ENCODE measurements around the gene MARCHF2.

Gene MARCHF2

DNA sequence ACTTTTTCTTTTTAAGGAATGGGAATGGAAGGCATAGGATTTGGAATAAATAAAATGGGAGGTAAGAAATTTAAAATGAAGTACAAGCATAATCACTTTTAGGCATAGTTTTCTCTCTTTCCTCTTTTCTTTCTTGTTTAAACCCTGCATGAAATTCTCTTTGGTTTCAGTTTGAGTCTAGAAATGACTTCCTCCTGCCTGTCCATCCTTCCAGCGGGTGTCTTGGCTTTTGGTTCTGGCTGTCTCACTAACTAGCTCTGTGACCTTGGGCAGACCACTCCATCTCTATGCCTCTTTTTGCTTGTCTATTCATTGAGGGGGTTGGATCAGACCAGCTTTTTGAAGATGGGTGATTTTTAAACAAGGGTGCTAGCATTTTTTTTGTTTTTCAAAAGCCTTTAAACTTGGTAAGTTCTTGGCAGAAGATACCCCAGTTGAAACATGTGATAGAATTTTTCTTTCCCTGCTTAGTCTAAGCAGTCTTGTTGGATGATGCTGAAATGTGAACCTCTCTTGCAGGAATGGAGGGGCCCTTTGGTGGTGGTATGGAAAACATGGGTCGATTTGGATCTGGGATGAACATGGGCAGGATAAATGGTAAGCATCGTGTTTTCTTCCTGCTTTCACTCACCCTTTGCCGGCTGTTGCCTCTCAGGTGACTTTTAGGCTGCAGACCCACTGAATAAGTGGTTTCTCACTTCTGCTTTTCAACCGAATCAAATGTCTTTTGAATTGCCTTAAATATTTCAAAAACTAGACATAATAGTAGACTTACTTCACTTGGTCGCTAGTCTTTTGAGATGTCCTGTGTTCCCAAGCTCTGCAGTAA lies 60.8 kb downstream of the MARCHF2 start:
- in situ Hi-C loops (cut with MboI; ENCODE audit: low sequenced_read_pairs): no loop called here

DNA sequence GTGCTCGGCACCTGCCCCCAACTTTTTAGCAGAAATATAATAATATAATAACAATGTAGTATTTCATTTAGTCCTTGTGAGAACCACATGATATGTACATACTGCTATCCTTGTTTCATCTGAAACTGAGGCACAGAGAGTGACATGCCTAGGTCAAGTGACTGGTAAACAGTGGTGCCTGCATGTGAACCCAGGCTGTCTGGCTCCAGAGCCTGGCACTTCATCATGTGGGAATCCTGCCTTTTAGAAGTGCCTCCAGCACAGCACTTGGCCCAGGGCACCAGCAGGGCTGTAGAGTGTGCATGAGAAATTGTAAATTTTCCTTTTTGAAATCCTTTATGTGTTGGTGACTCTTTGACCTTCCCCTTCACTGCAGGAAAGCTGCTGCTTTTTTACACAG lies 61.9 kb downstream of the MARCHF2 start:
- in situ Hi-C loops (cut with MboI; ENCODE audit: low sequenced_read_pairs): no loop called here

DNA sequence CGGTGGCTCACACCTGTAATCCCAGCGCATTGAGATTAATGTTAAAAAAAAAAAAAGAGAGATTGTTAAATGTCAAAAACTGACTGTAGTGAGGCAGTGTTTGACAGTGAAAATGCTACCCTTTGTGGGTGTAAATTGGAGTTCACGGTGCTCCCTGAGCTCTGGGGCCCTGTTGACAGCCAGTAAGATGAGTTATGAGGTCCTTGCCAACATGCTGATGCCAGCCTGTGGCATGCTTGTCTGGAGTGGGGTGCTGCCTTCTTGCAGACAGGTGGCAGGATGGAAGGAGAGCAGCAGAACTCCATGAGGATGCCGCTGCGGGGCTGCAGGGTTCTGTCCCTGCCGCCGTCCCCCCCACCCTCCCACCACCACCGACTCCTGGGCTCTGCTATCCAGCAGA lies 63.4 kb downstream of the MARCHF2 start:
- in situ Hi-C loops (cut with MboI; ENCODE audit: low sequenced_read_pairs): no loop called here

DNA sequence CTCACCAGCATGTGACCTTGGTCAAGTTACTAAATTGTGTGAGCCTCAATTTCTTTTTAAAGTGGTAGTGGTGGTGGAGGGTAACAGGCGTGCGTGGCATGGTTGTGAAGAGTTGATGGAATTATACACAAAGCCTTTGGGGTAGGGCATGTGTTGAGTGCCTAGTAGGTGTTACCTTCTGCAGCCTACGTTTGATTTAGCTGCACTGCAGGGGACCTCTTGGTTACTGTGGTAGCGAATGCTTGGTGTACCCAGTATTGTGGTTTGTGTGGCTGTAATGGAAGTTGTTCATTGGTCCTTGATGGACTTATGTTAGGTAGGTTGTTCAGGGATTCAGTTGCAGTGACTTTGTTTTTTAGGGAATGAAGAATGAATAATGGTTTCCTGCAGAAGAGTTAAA lies 64.8 kb downstream of the MARCHF2 start:
- in situ Hi-C loops (cut with MboI; ENCODE audit: low sequenced_read_pairs): no loop called here

DNA sequence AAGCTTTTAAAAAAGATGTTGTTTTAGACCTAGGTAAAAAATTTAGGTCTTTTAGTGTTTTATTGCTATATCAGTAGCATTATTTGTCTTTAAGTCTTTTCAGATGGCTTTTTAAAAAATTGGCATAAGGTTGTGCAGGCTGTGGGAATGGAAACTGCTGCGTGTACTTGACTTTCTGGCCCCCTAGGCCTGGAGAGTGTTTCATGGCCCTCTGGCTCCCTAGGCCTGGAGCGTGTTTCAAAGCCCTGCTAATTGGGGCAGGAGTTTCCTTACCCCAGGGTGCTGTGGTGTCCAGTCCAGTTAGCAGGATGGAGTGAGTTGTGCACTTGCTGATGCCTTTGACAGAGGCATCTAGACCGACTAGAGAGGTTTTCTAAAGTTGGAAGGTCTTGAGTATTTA lies 65.5 kb downstream of the MARCHF2 start:
- in situ Hi-C loops (cut with MboI; ENCODE audit: low sequenced_read_pairs): no loop called here

DNA sequence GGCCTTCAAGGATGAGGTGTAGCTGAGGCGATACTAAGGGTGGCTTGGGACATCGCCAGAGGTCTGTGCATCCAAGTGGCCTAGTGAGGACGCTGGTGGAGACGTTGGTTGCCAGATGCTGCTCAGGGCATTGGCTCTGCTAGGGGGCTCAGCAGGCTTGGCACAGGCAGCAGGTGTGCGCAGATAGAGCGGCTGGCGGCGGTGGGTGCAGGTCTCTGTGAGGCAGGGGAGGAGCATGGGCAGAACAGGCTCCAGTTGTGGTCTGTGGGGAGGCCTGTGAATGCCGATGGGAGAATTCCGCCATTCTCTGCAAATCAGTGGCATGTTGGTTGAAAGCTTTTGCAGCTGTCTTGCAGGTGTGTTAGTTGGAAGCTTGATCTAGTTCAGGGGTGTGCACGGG lies 68.1 kb downstream of the MARCHF2 start:
- in situ Hi-C loops (cut with MboI; ENCODE audit: low sequenced_read_pairs): no loop called here

DNA sequence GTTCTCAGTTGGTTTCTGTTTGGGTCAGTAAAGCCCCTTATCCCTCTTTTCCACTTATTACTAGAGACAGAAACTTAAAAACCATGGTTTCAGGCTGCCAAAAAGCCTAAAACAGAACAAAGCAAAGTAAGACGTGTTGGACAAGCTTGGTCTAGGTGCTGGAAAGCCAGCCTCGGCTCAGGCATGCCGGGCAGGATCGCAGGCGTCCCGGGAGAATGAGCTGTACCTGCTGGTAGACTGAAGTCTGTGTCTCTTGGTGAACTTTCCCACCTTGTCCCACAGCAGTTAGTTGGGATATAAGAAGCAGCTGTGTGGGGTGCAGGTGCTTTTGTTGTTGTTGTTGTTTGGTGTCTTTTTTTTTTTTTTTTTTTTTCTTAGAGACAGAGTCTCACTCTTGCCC lies 68.5 kb downstream of the MARCHF2 start:
- in situ Hi-C loops (cut with MboI; ENCODE audit: low sequenced_read_pairs): no loop called here

DNA sequence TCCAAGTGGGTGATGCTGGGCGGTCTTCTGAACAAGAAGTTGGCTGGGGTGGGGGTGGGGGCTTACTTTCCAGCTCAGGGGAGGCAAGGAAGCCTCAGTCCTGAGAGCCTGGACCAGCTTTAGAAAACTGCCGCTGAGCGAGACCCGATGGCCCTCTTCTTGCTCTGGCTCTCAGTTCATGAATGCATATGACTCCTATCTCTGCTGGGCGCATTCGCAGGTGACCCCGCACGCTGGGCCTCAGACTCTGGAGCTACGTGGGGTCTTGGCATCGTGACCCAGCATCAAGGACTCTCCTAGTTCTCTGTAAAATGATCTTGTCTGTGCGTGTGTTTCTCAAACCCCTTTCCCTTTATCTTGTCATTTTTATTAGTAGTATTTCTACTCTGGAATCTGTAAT lies 69.6 kb downstream of the MARCHF2 start:
- in situ Hi-C loops (cut with MboI; ENCODE audit: low sequenced_read_pairs): no loop called here

DNA sequence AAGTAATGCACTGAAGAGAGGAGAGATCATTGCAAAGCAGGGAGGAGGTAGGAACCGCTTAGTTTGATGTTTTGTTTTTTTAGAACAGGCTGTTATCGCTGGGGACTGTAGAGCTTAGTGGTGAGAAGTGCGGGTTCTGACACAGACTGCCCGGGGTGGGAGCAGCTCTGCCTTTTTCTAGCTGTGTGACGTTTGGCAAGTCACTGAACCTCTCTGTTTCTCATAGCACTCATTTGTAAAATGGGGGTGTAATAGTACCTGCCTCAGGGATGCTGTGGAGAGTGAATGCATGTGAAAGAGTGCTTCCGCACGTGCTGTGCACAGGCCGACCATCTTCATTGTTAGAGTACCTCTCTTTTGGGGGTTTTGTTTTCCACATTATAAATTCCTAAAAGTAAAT lies 70.1 kb downstream of the MARCHF2 start:
- in situ Hi-C loops (cut with MboI; ENCODE audit: low sequenced_read_pairs): no loop called here

DNA sequence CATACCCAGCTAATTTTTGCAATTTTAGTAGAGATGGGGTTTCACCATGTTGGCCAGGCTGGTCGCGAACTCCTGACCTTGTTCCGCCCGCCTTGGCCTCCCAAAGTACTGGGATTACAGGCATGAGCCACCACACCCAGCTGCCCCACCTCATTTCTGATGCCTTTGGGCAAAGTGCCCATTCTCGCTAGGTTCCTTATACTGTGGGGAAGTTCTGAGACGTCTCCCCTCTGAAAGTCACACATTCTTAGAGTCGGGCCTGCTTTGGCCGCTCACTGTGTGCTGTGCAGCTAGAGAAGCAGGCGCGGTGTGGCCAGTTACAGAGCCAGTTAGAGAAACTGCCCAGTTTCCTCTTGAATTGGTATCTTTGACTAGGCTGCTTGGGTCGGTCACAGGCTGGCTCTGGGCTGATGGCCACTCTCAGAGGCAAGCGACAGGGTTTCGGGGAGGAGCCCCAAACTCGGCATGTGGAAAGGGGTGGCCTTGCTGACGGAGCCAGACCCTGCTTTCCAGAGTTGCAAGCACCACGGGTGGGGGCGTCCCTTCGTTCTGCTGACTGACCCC lies 71.3 kb downstream of the MARCHF2 start:
- in situ Hi-C loops (cut with MboI; ENCODE audit: low sequenced_read_pairs): no loop called here

DNA sequence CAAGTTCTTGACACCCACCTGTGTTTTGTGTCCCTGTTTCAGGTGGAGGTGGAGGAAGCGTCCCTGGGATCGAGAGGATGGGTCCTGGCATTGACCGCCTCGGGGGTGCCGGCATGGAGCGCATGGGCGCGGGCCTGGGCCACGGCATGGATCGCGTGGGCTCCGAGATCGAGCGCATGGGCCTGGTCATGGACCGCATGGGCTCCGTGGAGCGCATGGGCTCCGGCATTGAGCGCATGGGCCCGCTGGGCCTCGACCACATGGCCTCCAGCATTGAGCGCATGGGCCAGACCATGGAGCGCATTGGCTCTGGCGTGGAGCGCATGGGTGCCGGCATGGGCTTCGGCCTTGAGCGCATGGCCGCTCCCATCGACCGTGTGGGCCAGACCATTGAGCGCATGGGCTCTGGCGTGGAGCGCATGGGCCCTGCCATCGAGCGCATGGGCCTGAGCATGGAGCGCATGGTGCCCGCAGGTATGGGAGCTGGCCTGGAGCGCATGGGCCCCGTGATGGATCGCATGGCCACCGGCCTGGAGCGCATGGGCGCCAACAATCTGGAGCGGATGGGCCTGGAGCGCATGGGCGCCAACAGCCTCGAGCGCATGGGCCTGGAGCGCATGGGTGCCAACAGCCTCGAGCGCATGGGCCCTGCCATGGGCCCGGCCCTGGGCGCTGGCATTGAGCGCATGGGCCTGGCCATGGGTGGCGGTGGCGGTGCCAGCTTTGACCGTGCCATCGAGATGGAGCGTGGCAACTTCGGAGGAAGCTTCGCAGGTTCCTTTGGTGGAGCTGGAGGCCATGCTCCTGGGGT lies 72.7 kb downstream of the MARCHF2 start:
- in situ Hi-C loops (cut with MboI; ENCODE audit: low sequenced_read_pairs): no loop called here

DNA sequence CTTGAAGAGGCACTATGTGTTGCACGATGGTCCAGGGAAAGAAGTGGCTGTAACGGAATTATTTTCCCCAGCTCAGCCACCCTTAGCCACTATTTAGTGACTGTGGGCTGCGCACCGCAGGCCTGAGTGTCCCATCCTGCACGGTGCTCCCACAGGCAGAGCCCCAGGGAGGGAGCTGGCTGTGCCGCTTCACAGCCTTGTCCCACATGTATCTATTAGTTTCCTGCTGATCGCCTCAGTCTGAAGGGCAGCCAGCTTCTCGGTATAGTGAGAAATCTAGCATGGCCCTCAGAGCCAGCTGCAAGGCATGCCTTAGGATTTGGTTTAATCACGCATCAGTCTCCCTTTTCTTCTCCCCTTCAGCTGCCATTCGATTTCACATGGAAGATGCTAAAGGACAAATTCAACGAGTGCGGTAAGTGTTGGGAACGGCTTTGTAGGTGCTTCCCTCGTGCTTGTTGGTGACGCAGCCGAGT lies 73.6 kb downstream of the MARCHF2 start:
- in situ Hi-C loops (cut with MboI; ENCODE audit: low sequenced_read_pairs): no loop called here

DNA sequence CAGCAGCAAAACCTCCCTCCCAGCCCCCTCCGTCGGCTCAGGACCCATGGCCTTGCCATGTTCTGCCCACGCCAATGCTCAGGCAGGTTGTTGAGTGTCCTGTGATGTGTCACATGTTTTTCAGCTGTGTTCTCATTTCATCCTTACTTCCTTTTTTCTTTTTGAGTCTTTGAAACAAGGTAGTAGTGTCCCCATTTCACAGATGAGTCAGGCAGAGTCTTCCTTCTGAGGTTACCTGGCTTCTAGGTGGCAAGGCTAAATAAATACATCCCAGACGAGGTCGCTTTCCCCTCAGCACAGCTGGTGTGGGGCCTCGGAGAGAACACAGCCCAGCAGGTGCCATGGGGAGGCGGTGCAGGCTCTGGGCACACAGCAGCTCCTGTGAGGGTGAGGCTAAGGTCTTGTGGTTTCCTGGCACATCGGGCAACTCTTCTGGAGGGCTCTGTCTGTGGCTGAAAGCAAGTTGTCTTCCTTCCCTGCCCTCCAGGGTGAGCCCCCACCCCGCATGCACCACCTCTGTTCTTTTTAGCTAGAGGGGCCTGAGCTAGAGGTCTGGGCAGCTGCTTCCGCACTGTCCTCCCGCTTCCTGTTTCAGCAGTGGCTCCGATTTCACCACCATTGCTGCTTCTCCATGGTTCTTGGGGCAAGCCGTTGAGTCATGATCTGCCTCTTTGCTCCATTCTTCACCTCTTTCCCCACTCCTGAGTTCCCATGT lies 74.2 kb downstream of the MARCHF2 start:
- in situ Hi-C loops (cut with MboI; ENCODE audit: low sequenced_read_pairs): no loop called here

DNA sequence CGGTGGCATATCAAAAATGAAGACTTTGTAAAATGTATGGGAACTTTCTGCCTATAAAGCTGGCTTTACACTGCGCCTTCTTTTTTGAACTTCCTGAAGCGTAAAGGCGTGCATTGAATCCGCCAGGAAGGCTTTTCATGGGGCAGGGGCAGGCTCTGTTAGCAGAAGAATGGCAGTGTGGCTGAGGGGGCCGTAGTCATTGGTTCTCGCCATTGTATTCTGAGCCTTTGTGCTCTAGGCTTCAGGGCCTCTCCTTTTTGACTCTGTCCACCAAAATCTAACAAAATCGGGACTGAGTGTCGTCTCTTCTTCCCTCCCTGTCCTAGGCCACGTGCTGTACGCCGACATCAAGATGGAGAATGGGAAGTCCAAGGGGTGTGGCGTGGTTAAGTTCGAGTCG lies 75.3 kb downstream of the MARCHF2 start:
- in situ Hi-C loops (cut with MboI; ENCODE audit: low sequenced_read_pairs): no loop called here
